ENCODE results near the gene IL23R. TPM values are rescaled to one million over a fixed set of nuclear protein-coding genes. Genes with fewer than 3 reads are reported as not detected.

IL23R gene
- total and polyA plus RNA-seq, 2 experiments from 2014 or later = not detected

DNA sequence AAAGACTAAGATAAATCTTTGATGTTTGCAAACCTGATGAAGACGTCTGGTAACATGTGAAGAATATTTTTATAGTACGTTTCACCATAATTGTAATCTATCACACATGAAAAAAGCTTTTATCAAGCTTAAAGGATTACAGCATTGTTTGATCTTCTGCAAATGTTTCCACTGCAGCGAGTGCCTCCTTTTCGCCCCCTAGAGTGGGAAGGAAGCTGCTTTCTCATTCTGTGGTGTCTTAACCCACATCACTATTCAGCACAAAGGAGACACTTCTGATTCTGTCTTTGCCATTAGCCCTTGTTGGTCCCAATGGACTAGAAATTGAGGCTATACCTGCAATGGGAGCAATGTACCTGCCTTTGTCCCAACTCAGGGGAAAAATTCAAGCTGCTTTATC, 95.4 kb downstream of the IL23R start:
- no peak overlapping the region for H2AFZ ChIP-seq
- no peaks in the 10 kb centered on the region for H3K4me1 ChIP-seq (ENCODE audit: insufficient read depth)
- H3K27ac ChIP-seq = no peak overlapping the region
- H3K9me3 ChIP-seq (ENCODE audit: low read depth) = no peaks in the 10 kb centered on the region
- H4K20me1 ChIP-seq (ENCODE audit: insufficient read depth) = no peaks in the 10 kb centered on the region
- 0 out of 2 replicates have a peak, but pooled peaks cover 7% of the 10 kb centered on the region for H3K27me3 ChIP-seq (replicated peaks; ENCODE audit: insufficient read depth)
- H3K4me3 ChIP-seq = no peak overlapping the region
- H3K36me3 ChIP-seq (ENCODE audit: low read depth) = no peaks in the 10 kb centered on the region
- no peak overlapping the region for H3K4me2 ChIP-seq (ENCODE audit: unreplicated experiment)
- H3K9ac ChIP-seq = no peak overlapping the region
- in situ Hi-C loops (cut with MboI) = no loop called here
- 12% methylated on average over 4 of the region's 4 CpGs for WGBS, 2 experiments (ENCODE audit: low coverage in 1 of 2, low lambda C conversion rate in 2 of 2, missing lambda C conversion rate in 2 of 2)
- DNase-seq = no peak
- no peaks in the 10 kb centered on the region for H3K9me2 ChIP-seq (ENCODE audit: insufficient read depth)
- TF ChIP-seq EZH2phosphoT487 (IDR thresholded peaks at IDR 0.05; ENCODE audit: insufficient read depth, low read depth) (no peak), EZH2 (IDR thresholded peaks at IDR 0.05; ENCODE audit: insufficient read depth, poor library complexity, severe bottlenecking) (no peak)
- H3K79me2 ChIP-seq (ENCODE audit: insufficient read depth) = no peaks in the 10 kb centered on the region
- no peaks in the 10 kb centered on the region for H3F3A ChIP-seq (ENCODE audit: insufficient read depth)

DNA sequence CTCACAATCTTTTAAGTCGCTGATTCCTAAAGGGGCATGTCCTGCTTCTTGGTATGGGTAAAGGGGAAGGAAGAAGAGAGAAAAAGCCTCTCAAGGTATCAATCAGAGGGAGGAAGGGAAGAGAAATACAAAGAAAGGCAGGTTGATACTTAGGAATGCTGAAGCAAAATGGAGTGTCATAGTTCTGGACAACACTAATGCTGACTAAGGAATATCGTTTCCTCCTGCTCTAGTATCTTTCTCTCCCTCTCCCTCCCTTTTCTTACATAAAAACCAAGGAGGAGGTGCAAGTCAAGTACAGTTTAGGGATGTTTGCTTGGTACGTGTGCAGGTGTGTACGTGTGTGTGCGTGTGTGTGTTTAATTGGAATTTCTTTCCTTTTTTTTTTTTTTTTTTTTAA, 96.5 kb downstream of the IL23R start:
- in situ Hi-C loops (cut with MboI) = no loop called here

DNA sequence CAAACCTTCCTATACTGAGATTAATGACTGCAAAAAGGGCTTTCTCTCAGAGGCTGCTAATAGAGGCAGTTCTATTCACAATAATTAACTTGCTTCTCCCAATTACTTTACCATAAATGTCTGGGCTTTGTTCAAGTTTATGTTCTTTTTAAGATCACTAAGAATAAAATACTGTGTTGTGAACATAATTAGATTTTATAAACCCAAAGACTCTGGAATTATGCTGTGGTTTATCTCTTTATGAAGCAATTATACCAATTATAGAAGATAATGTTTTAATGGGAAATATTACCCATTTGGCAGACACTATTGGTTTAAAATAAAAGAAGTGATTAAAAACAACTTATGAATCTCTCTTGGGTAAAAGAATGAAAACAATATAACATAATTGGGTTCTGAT, 97.9 kb downstream of the IL23R start:
- Histone ChIP-seq H3K27ac (no peak overlapping the region), H3K9me2 (ENCODE audit: insufficient read depth) (no peaks in the 10 kb centered on the region), H3K4me2 (ENCODE audit: unreplicated experiment) (no peak overlapping the region), H3K27me3 (replicated peaks; ENCODE audit: insufficient read depth) (peaks cover 12% of the 10 kb centered on the region; the same call in 1 of the 2 replicates), H3K9me3 (ENCODE audit: low read depth) (no peaks in the 10 kb centered on the region), H3F3A (ENCODE audit: insufficient read depth) (no peaks in the 10 kb centered on the region), H3K4me3 (no peak overlapping the region), H3K36me3 (ENCODE audit: low read depth) (no peaks in the 10 kb centered on the region), H3K9ac (no peak overlapping the region), H2AFZ (no peak overlapping the region), H3K79me2 (ENCODE audit: insufficient read depth) (no peaks in the 10 kb centered on the region), H4K20me1 (ENCODE audit: insufficient read depth) (no peaks in the 10 kb centered on the region), H3K4me1 (ENCODE audit: insufficient read depth) (no peaks in the 10 kb centered on the region)
- in situ Hi-C loops (cut with MboI) = no loop called here
- no peak for DNase-seq
- TF ChIP-seq EZH2 (IDR thresholded peaks at IDR 0.05; ENCODE audit: insufficient read depth, poor library complexity, severe bottlenecking) (no peak), EZH2phosphoT487 (IDR thresholded peaks at IDR 0.05; ENCODE audit: insufficient read depth, low read depth) (no peak)

More for the DNA sequence above, 96.5 kb downstream of the IL23R start:
- H2AFZ ChIP-seq = no peak overlapping the region
- H3K27me3 ChIP-seq (replicated peaks; ENCODE audit: insufficient read depth) = 0 out of 2 replicates have a peak, but pooled peaks cover 7% of the 10 kb centered on the region
- TF ChIP-seq EZH2 (IDR thresholded peaks at IDR 0.05; ENCODE audit: insufficient read depth, poor library complexity, severe bottlenecking) = no peak
- TF ChIP-seq EZH2phosphoT487 (IDR thresholded peaks at IDR 0.05; ENCODE audit: insufficient read depth, low read depth) = no peak
- H3K36me3 ChIP-seq (ENCODE audit: low read depth) = no peaks in the 10 kb centered on the region
- no peak overlapping the region for H3K4me2 ChIP-seq (ENCODE audit: unreplicated experiment)
- no peak overlapping the region for H3K27ac ChIP-seq
- no peaks in the 10 kb centered on the region for H3K9me3 ChIP-seq (ENCODE audit: low read depth)
- WGBS, 2 experiments (ENCODE audit: low coverage in 1 of 2, low lambda C conversion rate in 2 of 2, missing lambda C conversion rate in 2 of 2) = 54 to 60% methylated on average over 5 of the region's 5 CpGs
- no peaks in the 10 kb centered on the region for H3F3A ChIP-seq (ENCODE audit: insufficient read depth)
- no peak overlapping the region for H3K4me3 ChIP-seq
- no peaks in the 10 kb centered on the region for H3K4me1 ChIP-seq (ENCODE audit: insufficient read depth)
- DNase-seq = no peak
- no peaks in the 10 kb centered on the region for H3K79me2 ChIP-seq (ENCODE audit: insufficient read depth)
- H3K9me2 ChIP-seq (ENCODE audit: insufficient read depth) = no peaks in the 10 kb centered on the region
- H3K9ac ChIP-seq = no peak overlapping the region
- H4K20me1 ChIP-seq (ENCODE audit: insufficient read depth) = no peaks in the 10 kb centered on the region

DNA sequence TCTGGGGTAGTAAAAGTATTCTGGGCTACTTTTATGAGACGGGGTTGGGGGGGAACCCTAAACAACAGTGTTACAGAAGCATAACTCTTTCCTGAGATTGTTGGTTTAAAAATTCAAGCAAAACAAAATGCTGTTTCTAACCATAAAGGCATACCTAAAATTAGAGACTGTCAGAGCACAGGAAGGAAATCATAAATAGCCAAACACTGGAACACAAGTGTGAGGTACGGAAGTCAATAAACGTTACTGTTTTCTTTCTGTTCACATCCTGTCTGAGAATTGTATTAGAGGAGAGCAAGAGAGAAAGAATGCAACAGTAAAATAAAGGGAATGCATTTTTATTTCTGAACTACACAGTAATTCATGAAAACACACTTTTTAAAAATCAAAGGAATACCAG, 98.6 kb downstream of the IL23R start:
- no peaks in the 10 kb centered on the region for H3F3A ChIP-seq (ENCODE audit: insufficient read depth)
- no peaks in the 10 kb centered on the region for H3K36me3 ChIP-seq (ENCODE audit: low read depth)
- no peaks in the 10 kb centered on the region for H4K20me1 ChIP-seq (ENCODE audit: insufficient read depth)
- 59 to 61% methylated on average over 3 of the region's 3 CpGs for WGBS, 2 experiments (ENCODE audit: low coverage in 1 of 2, low lambda C conversion rate in 2 of 2, missing lambda C conversion rate in 2 of 2)
- no peak overlapping the region for H2AFZ ChIP-seq
- H3K9me2 ChIP-seq (ENCODE audit: insufficient read depth) = no peaks in the 10 kb centered on the region; the same call in 1 of the 2 replicates
- H3K4me1 ChIP-seq (ENCODE audit: insufficient read depth) = no peaks in the 10 kb centered on the region
- H3K4me3 ChIP-seq = no peak overlapping the region
- no peak for DNase-seq
- peaks cover 12% of the 10 kb centered on the region; the same call in 1 of the 2 replicates for H3K27me3 ChIP-seq (replicated peaks; ENCODE audit: insufficient read depth)
- no peak overlapping the region for H3K9ac ChIP-seq
- H3K79me2 ChIP-seq (ENCODE audit: insufficient read depth) = no peaks in the 10 kb centered on the region
- H3K4me2 ChIP-seq (ENCODE audit: unreplicated experiment) = no peak overlapping the region
- no peaks in the 10 kb centered on the region for H3K9me3 ChIP-seq (ENCODE audit: low read depth)
- no peak overlapping the region for H3K27ac ChIP-seq
- no peak for TF ChIP-seq EZH2phosphoT487 (IDR thresholded peaks at IDR 0.05; ENCODE audit: insufficient read depth, low read depth)
- in situ Hi-C loops (cut with MboI) = no loop called here

DNA sequence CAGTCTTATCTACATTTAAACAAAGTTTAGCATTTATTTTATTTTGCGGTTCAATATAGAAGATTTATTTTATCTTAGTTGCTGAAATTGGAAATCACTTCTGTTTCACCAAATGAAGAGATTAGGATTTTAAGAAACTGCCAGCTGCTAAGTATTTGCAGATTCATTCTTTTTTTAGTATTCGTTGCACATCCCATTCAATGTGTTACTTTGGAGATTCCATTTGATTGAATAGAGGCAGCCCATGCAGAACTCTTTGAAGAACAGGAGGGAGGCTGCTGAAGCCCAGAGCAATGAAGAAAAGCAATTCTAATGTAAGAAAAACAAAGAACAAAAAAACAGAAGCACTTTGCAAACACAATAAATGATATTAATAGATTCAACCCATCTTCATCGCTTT, 102.8 kb downstream of the IL23R start:
- Histone ChIP-seq H3K9me2 (ENCODE audit: insufficient read depth) (no peaks in the 10 kb centered on the region; the same call in 1 of the 2 replicates), H3K27ac (no peak overlapping the region), H3K9me3 (ENCODE audit: low read depth) (no peaks in the 10 kb centered on the region), H3K36me3 (ENCODE audit: low read depth) (no peaks in the 10 kb centered on the region), H4K20me1 (ENCODE audit: insufficient read depth) (no peaks in the 10 kb centered on the region), H3K9ac (no peak overlapping the region), H3K4me1 (ENCODE audit: insufficient read depth) (no peaks in the 10 kb centered on the region), H3K4me3 (no peak overlapping the region), H3K79me2 (ENCODE audit: insufficient read depth) (no peaks in the 10 kb centered on the region), H3F3A (ENCODE audit: insufficient read depth) (no peaks in the 10 kb centered on the region), H3K27me3 (replicated peaks; ENCODE audit: insufficient read depth) (peaks cover 8% of the 10 kb centered on the region; the same call in 1 of the 2 replicates), H3K4me2 (ENCODE audit: unreplicated experiment) (no peak overlapping the region), H2AFZ (no peak overlapping the region)
- in situ Hi-C loops (cut with MboI) = no loop called here
- TF ChIP-seq EZH2phosphoT487 (IDR thresholded peaks at IDR 0.05; ENCODE audit: insufficient read depth, low read depth) = no peak
- TF ChIP-seq EZH2 (IDR thresholded peaks at IDR 0.05; ENCODE audit: insufficient read depth, poor library complexity, severe bottlenecking) = no peak
- DNase-seq = no peak
- 33 to 42% methylated on average over 3 of the region's 3 CpGs for WGBS, 2 experiments (ENCODE audit: low coverage in 1 of 2, low lambda C conversion rate in 2 of 2, missing lambda C conversion rate in 2 of 2)

Measured in GM23248 (cell line).